GM12873 (cell line): ENCODE data around the gene HIVEP3.

Experiments
- TF ChIP-seq, protein P1 (sequence below): IDR thresholded peaks from 2 replicates; pipeline ENCODE4 v1.5.1; 2012; ENCODE audit warnings: low read depth, mild to moderate bottlenecking, moderate library complexity, low read length, control low read depth; ENCODE audit not compliant: insufficient read depth; ENCODE audit errors: missing control alignments

The HIVEP3 gene

DNA sequence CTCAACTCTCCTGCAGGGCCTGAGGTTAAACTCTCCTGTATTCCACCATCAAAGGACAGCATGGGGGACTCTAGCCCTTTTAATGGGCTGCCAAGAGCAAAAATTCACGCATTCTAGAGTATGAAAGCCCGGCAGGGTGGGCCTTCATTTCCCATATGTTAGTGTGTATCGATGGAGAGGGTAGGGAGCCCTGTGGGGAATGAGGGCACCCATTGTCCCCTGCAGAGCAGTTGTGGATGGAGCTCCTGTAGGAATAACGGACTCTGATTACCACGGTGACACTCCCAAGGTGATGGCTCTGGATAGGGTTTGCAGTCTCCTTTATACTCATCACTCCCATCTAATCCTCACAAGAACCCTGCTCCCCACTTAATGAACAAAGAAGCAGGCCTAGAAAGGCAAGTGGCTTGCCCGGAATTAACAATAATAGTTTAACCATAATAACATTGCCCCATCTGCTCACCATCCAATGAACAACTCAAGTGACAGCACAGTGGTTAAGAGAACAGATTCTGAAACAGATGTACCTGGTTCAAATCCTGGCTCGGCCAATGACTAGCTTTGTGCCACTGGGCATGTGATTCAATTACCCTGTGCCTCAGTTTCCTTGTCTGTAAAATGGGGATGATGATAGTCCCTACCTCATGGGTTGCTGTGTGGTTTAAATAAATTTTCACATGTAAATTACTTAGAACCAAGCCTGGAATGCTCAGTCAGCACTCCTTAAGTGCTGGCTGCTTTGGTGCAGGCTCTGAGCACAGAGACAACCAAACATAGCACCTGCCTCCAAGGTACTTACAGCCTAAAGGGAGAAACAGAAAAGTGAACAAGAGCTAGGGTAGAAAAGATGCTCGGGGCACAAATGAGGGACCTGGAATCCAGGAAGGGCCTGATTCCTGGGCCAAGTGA lies 29.0 kb downstream of the HIVEP3 start:
- TF ChIP-seq, protein P1, sequence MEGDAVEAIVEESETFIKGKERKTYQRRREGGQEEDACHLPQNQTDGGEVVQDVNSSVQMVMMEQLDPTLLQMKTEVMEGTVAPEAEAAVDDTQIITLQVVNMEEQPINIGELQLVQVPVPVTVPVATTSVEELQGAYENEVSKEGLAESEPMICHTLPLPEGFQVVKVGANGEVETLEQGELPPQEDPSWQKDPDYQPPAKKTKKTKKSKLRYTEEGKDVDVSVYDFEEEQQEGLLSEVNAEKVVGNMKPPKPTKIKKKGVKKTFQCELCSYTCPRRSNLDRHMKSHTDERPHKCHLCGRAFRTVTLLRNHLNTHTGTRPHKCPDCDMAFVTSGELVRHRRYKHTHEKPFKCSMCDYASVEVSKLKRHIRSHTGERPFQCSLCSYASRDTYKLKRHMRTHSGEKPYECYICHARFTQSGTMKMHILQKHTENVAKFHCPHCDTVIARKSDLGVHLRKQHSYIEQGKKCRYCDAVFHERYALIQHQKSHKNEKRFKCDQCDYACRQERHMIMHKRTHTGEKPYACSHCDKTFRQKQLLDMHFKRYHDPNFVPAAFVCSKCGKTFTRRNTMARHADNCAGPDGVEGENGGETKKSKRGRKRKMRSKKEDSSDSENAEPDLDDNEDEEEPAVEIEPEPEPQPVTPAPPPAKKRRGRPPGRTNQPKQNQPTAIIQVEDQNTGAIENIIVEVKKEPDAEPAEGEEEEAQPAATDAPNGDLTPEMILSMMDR, result no peak

DNA sequence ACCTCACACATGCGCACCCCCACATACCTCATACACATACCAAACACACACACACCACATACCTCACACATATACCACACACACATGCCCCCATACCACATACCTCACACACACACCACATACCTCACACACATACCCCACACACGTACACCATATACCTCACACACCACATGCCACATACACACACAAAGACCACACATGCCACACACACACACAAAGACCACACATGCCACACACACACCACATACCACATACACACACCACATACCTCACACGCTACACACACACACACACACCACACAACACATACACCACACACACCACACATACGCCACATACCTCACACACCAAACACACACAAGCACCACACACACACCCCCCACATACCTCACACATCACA lies 30.0 kb downstream of the HIVEP3 start:
- TF ChIP-seq, protein P1, result no peak

DNA sequence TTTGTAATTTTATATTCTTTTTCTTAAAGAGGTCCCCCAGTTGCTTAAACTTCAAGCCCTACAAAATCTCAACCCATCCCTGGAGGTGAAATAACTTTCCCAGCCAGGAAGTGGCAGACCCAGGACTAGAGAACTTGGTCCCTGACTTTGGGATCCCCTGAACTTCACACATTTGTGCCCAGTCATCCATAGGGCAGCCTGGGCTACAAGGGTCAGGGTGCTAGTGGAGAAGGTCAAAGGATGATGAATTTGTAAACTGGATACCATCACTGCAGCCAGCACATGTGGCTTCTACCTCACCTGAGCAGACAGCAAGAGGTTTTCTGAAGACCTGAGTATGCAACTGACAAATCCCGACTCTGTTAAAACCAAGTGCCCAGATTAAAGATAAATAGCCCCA lies 31.4 kb downstream of the HIVEP3 start:
- TF ChIP-seq, protein P1, result no peak

DNA sequence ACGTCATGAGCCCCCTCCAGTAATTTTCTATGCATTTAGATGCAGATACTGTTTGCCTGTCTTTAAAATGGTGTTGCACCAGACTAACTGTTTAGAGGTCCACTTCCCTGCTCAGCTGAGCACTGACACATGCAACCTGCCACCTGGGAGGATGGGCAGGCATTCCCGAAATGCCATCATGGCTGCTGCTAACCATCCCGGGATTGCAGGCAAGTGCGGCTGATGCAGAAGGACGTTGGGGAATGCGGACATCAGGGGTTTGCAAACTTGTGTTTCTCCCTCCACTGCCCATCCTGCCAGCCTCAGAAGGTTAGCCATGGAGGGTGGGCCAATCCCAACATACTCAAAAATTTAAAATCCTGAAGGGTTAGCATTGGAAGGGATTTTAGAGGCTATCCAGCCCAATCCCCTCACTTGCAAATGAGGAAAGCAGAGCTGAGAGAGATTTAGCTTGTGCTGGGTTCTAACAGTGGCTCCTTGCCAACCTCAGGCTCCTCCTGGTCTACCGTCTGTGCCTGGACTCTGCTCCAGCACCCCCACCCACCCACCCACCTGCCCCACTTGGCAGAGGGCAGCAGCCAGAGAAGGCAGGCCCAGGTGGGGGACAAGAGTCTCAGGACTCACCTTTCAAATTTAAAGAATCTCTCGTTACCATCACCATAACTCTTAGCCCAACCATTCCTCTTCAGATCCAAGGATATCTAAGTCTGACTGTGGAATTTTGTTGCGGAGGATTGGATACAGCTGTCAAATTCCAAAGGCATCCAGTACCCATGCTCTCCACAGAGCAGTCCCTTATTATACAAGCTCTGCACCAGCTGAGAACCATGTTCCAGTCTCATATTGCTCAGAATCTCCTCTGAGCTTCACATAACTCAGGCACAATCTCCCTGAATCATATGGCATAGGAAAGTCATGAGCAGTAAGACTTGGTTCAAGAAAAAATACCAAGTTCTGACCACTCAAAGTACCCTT lies 34.2 kb downstream of the HIVEP3 start:
- TF ChIP-seq, protein P1, result no peak

DNA sequence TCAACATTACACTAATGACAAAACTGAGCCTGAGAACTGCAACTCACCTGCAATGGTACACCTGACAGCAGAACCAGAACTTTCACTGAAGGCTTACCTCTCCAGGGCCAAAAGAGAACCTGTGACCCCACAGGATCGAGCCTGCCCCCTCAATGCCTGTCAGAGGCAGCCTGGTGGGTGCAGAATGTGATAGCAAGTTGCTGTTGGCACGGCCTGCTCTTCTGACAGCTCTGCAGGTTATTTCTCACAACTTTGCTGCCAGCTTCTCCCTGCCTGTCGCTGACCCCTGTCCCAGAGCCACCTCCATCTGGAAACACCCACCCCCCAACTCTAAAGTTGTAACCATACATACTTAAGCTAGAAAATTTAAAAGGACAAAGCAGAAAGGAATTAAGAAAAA lies 35.2 kb downstream of the HIVEP3 start:
- TF ChIP-seq, protein P1, result no peak

DNA sequence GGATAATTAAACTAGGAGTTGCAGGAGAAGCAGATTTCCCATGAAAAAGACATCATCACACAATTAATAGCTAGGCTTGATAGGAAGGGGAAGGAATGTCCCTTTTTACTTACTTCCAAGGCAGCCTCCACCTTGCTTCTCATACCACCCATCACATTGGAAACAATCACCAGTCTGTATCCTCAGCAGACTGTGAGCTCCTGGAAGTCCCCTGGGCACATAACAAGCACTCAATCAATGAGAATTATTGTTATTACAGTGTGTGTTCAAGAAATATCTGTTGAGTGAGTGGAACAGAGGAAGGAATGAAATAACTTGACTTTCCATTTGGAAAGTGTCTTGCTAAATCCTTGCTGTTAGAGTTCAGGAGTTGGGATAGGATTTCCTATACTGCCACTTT lies 36.2 kb downstream of the HIVEP3 start:
- TF ChIP-seq, protein P1, result no peak

DNA sequence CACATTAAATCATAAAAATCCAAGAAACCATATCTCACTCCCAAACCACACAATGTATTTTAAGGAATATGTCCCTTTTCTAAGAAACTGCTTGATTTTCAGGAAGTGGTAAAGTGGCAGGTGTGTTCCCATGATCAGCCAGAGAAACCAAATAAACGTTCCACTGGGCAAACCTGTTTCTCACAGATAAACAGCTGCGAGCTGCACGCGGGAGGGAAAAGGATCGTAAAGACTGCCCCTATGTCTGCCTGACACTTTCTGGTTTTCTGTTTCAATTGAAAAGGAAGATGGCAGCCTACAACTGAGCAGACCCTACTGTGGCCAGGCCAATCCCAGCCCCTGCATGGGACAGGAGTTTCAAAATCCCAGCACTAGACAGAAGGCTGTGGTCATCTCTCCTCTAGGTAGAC lies 36.6 kb downstream of the HIVEP3 start:
- TF ChIP-seq, protein P1, result no peak
